Islet of Langerhans (tissue), 1 donor: ENCODE measurements around the gene SAPCD2.

Experiments
- FAIRE-seq: peaks from one replicate; lab custom pipeline; 2011; peaks lifted over from hg19 to GRCh38; lab: Jason Lieb, UNC

SAPCD2 gene

DNA sequence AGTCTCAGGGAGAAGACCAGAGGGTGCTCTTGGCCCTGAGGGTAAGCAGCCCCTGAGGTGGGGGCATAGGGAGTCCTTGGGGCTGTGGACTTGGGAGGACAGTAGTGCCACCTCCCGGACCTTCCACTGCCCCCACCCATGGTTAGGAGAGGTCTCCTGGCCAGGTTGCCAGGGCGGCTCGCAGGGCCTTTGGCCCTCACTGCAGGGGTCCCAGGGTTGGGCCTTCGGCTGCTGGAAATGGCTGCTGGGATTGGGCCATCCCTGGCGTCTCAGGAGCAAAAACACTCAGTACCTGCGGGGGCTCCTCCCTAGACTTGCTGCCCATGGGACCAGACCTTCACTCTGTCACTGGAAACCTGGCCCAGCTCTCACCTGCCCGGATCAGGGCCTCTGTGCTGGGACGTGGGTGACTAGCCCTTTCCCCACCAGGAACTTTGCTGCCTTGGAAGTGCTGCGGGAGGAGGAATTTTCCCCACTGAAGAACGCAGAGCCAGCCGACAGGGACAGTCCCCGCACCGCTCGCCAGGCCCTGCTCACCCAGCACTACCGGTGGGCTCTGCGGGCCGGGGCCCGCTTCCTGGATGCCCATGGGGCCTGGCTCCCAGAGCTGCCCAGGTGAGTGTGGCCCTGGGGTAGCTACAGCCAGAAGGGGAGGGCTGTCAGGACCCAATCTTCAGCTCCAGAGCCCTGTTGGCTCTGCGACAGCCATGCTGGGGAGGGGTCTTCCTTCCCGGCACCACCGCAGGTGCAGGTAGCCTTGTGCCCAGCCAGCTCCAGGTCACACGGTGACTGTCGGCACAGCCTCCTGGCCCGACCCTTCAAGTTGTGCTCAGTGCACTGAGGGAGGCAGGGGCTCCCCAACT lies 10.1 kb upstream of the SAPCD2 start:
- no peak for FAIRE-seq

GRCh38 chr9:137079401-137079787 lies 9.0 kb upstream of the SAPCD2 start:
- no peak for FAIRE-seq

DNA sequence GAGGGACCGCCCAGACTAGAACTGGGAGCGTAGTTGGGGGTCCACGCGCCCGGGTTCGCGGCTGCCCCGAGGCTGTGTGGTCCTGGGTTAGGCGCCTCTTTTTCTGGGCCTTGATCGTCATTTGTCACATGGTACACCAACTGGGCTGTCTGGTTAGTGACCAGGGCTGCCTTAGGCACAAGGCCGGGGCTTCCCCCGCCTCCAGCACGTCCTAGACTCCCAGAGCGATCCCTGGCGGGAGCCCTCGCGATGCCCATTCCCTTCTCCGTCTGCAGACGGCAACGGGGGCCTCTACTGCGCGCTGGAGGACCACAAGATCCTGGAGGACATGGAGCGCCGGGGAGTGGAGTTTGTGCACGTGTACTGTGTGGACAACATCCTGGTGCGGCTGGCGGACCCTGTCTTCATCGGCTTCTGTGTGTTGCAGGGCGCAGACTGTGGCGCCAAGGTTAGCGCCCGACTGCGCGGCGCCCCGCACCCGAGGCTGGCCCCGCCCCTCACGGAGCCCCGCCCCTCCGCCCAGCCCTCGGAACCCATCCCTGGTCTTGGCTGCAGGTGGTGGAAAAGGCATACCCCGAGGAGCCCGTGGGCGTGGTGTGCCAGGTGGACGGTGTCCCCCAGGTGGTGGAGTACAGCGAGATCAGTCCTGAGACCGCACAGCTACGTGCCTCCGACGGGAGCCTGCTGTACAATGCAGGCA lies 8.5 kb upstream of the SAPCD2 start:
- FAIRE-seq: no peak

GRCh38 chr9:137077758-137078693 lies 7.7 kb upstream of the SAPCD2 start:
- no peak for FAIRE-seq

DNA sequence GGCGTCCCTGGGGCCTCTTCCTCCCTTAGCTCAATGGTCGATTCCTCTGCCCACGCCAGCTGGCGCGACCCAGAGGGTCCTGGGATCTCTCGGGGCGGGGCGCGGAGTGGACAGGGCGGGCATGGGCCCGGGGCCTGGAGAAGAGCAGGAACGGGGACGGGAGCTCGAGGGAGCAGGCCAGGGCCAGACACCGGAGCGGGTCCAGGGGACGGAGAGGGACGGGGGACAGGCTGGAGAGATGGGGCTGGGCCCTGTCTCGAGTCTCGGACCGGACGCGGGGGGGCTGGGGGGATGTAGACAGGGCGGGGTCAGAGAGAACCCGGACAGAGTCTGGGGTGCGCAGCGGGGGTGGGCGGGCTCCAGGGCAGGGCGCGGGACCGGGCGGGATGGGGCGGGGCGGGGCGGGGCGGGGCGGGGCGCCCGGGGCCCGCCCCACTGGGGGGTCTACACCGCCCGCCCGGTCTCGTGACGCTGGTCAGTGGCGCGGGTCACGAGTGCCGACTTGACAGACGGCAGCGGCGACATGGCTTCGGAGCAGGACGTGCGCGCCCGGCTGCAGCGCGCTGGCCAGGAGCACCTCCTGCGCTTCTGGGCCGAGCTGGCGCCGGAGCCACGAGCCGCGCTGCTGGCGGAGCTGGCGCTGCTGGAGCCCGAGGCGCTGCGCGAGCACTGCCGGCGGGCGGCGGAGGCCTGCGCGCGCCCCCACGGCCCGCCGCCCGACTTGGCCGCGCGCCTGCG lies 6.8 kb upstream of the SAPCD2 start, which contains the start of gene UAP1L1:
Gene UAP1L1, plus strand, starts transcription at position 508 of the 738 bp plus-strand sequence. Its CDS starts 16 bp downstream, at position 524.
- FAIRE-seq: no peak

GRCh38 chr9:137076636-137077009 lies 6.3 kb upstream of the SAPCD2 start:
- no peak for FAIRE-seq

GRCh38 chr9:137075275-137075775 lies 5.0 kb upstream of the SAPCD2 start:
- FAIRE-seq: no peak

DNA sequence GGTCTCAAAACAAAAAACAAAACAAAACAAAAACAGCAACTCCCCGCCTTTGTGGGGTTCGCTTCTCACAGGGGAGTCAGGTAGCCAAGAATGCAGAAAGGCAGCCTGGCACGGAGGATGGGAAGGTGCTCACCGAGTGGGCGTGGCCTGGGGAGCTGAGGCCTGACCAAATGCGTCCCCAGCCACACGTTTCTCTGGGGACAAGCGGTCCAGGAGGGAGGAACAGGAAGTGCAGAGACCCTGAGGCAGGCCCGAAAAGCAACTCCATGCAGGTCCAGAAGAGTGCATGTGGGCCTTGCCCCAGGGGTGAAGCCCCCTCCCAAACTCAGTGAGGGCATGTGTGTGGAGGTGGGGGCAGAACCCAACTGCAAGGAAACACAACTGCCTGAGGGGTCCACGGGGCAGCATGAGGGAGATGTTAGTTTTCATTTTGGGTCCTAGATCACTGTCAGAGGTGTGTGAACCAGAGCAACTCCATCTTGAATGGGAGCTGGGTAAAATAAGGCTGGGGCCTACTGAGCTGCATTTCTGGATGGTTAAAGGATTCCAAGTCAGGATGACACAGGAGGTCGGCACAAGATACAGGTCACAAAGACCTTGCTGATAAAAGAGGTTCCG lies 4.4 kb upstream of the SAPCD2 start:
- no peak for FAIRE-seq

- no peak for FAIRE-seq
Measured at GRCh38 chr9:137073992-137074399, 3.6 kb upstream of the SAPCD2 start.

DNA sequence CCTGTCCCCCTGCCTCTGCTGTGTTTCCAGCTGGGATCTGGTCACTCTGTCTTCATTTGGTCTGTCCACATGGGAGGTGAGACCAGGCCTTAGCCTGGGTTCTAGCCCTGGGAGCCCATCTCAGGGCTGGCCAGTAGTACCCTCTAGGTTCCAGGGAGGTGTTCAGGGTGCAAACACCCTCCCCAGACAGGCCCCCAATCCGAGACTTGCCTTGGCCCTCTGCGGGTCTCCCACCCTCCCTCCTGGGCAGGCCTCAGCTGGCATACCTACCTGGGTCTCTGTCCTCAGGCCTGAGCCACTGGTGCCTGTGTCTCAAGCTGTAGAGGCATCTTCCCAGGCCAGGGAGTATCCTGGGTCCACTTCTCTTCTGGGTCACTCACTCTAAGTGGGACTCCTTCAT lies 925 bp upstream of the SAPCD2 start:
- no peak for FAIRE-seq

GRCh38 chr9:137070906-137071275 lies 534 bp upstream of the SAPCD2 start:
- no peak for FAIRE-seq

DNA sequence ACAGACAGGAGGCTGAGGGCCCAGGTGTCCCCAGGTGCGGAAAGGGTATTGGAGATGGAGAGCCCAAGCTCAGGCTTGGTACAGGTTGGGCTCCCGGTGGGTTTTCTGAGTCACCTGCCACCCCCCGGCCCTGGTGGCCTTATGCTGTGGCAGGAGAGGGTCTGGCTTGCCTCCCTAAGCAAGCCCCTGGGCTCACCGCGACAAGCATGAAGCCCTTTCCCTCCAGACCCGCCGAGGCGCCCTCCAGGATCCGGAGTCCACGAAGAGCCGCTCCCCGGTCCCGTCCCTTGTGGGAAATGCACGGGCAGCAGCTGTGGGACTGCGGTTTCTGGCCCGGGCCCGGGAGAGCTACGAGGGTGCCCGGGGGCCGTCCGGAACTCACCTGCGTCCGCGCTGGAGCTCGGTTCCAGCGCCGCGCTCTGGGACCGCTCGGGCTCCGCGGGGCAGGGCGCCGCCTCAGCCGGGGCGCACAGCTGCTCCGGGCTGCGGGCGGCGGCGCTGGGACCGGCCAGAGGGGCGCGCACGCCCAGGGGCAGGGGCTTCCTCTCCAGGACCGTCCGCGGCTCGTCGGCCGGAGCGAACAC lies 757 bp downstream of the SAPCD2 start:
- no peak for FAIRE-seq

DNA sequence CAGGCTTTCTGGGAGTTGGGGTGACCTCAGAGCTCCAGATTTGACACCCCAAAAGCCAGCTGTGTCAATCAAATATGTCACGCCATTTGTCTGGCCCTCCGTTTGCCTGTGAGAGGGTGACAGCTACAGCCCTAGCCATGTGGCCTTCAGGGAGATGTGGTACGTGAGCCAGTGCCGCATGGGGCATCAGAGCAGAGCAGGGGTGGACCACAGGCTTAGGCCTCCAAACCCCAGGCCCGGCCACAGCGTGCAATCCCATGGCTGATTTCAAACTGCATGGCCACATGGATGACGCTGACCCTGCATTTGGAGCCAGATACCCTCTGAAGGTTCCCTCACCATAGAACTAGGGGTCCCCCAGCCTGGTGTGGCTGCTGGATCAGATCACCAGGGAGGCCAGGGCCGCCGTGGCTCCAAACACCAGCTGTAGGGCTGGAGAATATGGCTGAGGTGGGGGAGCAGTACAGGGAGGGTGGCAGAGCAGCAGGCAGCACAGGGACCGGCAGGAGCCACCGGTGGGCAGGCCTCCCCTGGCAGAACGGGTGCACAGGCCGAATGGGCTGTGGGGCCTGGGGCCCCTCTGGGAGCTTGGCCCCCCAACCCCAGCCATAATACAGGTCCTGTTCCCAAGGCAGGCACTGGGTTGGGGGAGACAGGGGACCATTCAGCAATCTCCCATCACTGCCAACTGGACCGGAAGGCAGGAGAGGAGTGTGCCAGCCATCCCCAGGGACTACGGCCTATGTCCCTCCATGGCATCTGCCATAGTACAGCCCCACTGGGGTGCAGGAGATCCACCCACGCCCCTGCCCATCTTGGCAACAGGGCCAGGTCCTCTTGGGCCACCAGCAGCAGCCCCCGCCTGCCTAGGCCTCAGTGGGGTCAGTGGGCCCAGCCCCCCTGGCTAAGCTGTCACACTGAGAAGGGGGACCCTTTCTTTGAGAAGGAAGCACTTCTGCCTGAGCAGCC lies 1.5 kb downstream of the SAPCD2 start:
- no peak for FAIRE-seq

DNA sequence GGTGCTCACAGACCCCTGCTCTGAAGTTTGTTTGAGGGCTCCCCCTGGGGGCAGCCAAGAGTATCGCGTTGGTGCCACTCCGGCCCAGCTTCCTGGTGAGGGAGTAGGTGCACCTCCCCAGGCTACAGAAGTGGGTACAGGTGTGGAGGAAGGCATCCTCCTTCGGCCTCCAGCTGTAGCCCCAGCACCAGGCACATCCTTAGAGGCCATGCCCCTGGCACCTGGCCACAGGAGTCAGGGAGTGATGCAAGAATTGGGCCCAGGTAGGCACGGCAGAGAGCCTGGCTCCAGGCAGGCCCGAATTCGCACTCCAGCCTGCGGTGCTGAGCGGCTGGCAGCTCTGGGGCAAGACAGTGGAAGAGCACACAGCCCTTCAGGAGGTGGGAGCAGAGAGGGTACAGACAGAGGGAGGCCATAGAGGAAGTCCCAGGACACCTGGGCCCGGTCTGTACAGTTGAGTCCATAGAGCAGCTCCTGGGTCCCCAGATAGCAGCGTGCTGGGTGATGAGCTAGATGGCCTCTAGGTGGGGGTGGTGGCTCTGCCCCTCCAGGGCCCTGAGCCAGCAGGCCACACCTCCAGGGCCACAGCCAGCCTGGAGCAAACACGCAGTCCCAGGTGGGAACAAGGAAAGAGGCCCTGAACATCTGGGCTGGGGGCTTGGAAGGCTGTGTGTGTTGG lies 2.4 kb downstream of the SAPCD2 start:
- FAIRE-seq: no peak

GRCh38 chr9:137066096-137066861 lies 4.1 kb downstream of the SAPCD2 start:
- no peak for FAIRE-seq

- FAIRE-seq: no peak
Measured at GRCh38 chr9:137065336-137065967, 4.9 kb downstream of the SAPCD2 start.

DNA sequence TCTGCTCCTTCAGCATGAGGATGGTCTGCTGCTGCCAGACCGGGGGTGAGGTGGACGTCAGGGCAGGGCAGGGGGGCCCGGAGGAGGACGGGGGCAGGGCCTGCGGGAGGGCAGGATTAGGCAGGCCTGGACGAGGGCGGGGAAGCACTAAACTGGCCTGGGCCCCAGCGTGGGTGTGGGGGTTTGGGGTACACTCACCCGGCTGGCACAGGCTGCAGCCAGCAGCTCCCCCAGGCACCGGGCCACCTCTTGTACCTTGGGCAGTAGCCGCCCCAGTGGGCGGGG lies 5.5 kb downstream of the SAPCD2 start:
- FAIRE-seq: no peak
